GM12878 (cell line): ENCODE data around the gene IGLL5. TPM values are rescaled to one million over a fixed set of nuclear protein-coding genes. Genes with fewer than 3 reads are reported as not detected.

Source experiments
- ELK1 ChIP-seq: IDR thresholded peaks from 2 replicates; pipeline ENCODE4 v1.6.1; 2012; ENCODE audit warnings: low read depth, low read length, improper control_type of control experiment
- EP300 ChIP-seq, 2 experiments: fragments of 150-350 bp in 1 of 2; IDR thresholded peaks; 2 replicates each; pipeline ENCODE4 v1.6.1; 2011 to 2012; ENCODE audit warnings: low read depth in 2 of 2, low read length in 2 of 2, borderline replicate concordance in 1 of 2, improper control_type of control experiment in 1 of 2, inconsistent platforms in 1 of 2; ENCODE audit not compliant: control insufficient read depth in 1 of 2
- SIX5 ChIP-seq: IDR thresholded peaks from 2 replicates; pipeline ENCODE4 v1.6.1; 2011; ENCODE audit warnings: mild to moderate bottlenecking, low read depth, low read length, moderate library complexity; ENCODE audit not compliant: severe bottlenecking
- TCF12 ChIP-seq: IDR thresholded peaks from 2 replicates; pipeline ENCODE4 v1.6.1; 2011; ENCODE audit warnings: low read depth, mild to moderate bottlenecking, low read length
- ZNF217 ChIP-seq: fragments of 450-650 bp; IDR thresholded peaks from 2 replicates; pipeline ENCODE4 v1.6.1; 2017; ENCODE audit warnings: antibody characterized with exemption, mild to moderate bottlenecking
- polyA plus RNA-seq, 11 experiments: library from polyadenylated mRNA; depleted of rRNA in 4 of 11; unstranded in 6 of 11; stranded (reverse) in 5 of 11; fragments of >200 nt; fragmentation: Nextera tagmentation in 4 of 11; fragmentation: Illumina TruSeq in 1 of 11; extraction: Ambion mirVana in 4 of 11; extraction: Trizol in 1 of 11; gene quantifications; 1 replicate in 1 of 11; 2 replicates in 10 of 11; pipeline versions ENCODE4 v1.2.1 to v1.2.3, GENCODE V29; 2011 to 2016; ENCODE audit warnings: inconsistent platforms in 2 of 11, missing spikeins in 2 of 11, low read depth in 1 of 11
- total RNA-seq, 4 experiments: library from RNA; depleted of rRNA in 3 of 4; stranded (reverse); fragments of >200 nt in 3 of 4; fragmentation: Illumina TruSeq in 1 of 4; extraction: Trizol in 1 of 4; gene quantifications; 2 replicates each; pipeline versions ENCODE4 v1.2.1 to v1.2.3, GENCODE V29; 2013 to 2021
- TF ChIP-seq, protein P1 (sequence below): fragments of 450-650 bp; IDR thresholded peaks from 2 replicates; pipeline ENCODE4 v1.6.1; 2017; ENCODE audit warnings: mild to moderate bottlenecking, moderate library complexity

IGLL5 gene
- total and polyA plus RNA-seq, 10 of the 15 experiments (the other 5 are each of a cell fraction or from before 2014, with no cell fraction given) = not detected

DNA sequence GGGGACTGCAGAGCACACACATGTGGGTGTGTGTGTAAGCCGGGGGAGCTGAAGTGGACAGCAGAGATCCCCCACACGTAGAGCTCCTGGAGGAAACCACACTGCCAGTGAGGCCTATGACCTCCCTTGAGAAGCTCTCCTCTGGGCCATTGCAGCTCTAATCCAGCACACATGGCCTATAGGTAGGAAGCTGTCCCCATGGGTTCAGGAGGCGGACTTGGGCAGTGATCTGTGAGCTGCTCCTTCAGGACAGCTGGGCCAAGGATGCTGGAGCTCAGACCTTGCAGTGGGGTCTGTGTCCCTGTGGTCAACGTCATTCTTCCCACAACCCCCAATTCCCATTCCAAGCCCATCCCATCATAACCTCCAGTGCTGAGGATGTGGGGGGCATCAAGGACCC lies 29.8 kb downstream of the IGLL5 start (continued):
- TF ChIP-seq ELK1 = no peak
- no peak for TF ChIP-seq SIX5
- TF ChIP-seq TCF12 = no peak
- no peak for TF ChIP-seq ZNF217
- TF ChIP-seq, protein P1, sequence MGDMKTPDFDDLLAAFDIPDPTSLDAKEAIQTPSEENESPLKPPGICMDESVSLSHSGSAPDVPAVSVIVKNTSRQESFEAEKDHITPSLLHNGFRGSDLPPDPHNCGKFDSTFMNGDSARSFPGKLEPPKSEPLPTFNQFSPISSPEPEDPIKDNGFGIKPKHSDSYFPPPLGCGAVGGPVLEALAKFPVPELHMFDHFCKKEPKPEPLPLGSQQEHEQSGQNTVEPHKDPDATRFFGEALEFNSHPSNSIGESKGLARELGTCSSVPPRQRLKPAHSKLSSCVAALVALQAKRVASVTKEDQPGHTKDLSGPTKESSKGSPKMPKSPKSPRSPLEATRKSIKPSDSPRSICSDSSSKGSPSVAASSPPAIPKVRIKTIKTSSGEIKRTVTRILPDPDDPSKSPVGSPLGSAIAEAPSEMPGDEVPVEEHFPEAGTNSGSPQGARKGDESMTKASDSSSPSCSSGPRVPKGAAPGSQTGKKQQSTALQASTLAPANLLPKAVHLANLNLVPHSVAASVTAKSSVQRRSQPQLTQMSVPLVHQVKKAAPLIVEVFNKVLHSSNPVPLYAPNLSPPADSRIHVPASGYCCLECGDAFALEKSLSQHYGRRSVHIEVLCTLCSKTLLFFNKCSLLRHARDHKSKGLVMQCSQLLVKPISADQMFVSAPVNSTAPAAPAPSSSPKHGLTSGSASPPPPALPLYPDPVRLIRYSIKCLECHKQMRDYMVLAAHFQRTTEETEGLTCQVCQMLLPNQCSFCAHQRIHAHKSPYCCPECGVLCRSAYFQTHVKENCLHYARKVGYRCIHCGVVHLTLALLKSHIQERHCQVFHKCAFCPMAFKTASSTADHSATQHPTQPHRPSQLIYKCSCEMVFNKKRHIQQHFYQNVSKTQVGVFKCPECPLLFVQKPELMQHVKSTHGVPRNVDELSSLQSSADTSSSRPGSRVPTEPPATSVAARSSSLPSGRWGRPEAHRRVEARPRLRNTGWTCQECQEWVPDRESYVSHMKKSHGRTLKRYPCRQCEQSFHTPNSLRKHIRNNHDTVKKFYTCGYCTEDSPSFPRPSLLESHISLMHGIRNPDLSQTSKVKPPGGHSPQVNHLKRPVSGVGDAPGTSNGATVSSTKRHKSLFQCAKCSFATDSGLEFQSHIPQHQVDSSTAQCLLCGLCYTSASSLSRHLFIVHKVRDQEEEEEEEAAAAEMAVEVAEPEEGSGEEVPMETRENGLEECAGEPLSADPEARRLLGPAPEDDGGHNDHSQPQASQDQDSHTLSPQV = no peak
- no peak for TF ChIP-seq EP300 (IDR thresholded peaks at IDR 0.05; ENCODE audit: borderline replicate concordance in 1 of 2, control insufficient read depth in 1 of 2, low read depth in 2 of 2, low read length in 2 of 2)
- TF ChIP-seq, all 136 proteins: peak for 0
